PC-9 (cell line): ENCODE measurements around the gene LNX2. TPM values are rescaled to one million over a fixed set of nuclear protein-coding genes. Genes with fewer than 3 reads are reported as not detected.

Experiments
- BruUV-seq: library from RNA; stranded (reverse); fragments of 400-500 nt; replicated peaks from 2 replicates; lab custom pipeline; 2021; lab: Mats Ljungman, UMichigan
- CTCF ChIA-PET: fragments of 300-600 bp; sonication (Branson Sonifier 250); formaldehyde crosslinking; loops from one replicate; lab custom pipeline; 2022; ENCODE audit warnings: antibody characterized with exemption; lab: Charles Lee
- POLR2A ChIA-PET: fragments of 300-600 bp; sonication (Branson Sonifier 250); formaldehyde crosslinking; loops from one replicate; lab custom pipeline; 2022; ENCODE audit warnings: antibody characterized with exemption; ENCODE audit not compliant: unreplicated experiment; lab: Charles Lee
- DNase-seq, 2 experiments: peaks; one replicate each; pipeline versions ENCODE4 v3.0.0 to v3.0.0-alpha.2; 2015 to 2022; ENCODE audit warnings: mixed read lengths in 1 of 2
- H2AFZ ChIP-seq: fragments of 200-600 bp; sonication (generic); 2 replicates; pipeline ENCODE4 v1.8.1; 2017; ENCODE audit warnings: antibody characterized with exemption
- H3F3A ChIP-seq: fragments of 200-600 bp; sonication (generic); 2 replicates; pipeline ENCODE4 v1.8.1; 2017; ENCODE audit warnings: antibody characterized with exemption, mild to moderate bottlenecking, low read depth; ENCODE audit not compliant: insufficient read depth
- H3K27ac ChIP-seq: fragments of 200-600 bp; sonication (generic); 2 replicates; pipeline ENCODE4 v1.6.1; 2016; ENCODE audit warnings: mixed run types
- H3K27me3 ChIP-seq: fragments of 200-600 bp; sonication (generic); 2 replicates; pipeline ENCODE4 v1.6.1; 2016; ENCODE audit warnings: low read depth, mixed run types; ENCODE audit not compliant: insufficient read depth
- H3K36me3 ChIP-seq: fragments of 200-600 bp; sonication (generic); 2 replicates; pipeline ENCODE4 v1.6.1; 2016; ENCODE audit warnings: low read depth, mixed run types
- H3K4me1 ChIP-seq: fragments of 200-600 bp; sonication (generic); replicated peaks from 2 replicates; pipeline ENCODE4 v1.6.1; 2016; ENCODE audit warnings: mixed run types; ENCODE audit not compliant: insufficient read depth
- H3K4me2 ChIP-seq: fragments of 200-600 bp; sonication (generic); 2 replicates; pipeline ENCODE4 v1.6.1; 2017; ENCODE audit warnings: mixed run types
- H3K4me3 ChIP-seq: fragments of 200-600 bp; sonication (generic); 2 replicates; pipeline ENCODE4 v1.6.1; 2016; ENCODE audit warnings: mixed run types
- H3K79me2 ChIP-seq: fragments of 200-600 bp; sonication (generic); 2 replicates; pipeline ENCODE4 v1.6.1; 2017; ENCODE audit warnings: low read depth, mixed run types
- H3K9me2 ChIP-seq: fragments of 200-600 bp; sonication (generic); 2 replicates; pipeline ENCODE4 v1.8.1; 2017; ENCODE audit warnings: mild to moderate bottlenecking; ENCODE audit not compliant: insufficient read depth
- H3K9me3 ChIP-seq: fragments of 200-600 bp; sonication (generic); 2 replicates; pipeline ENCODE4 v1.8.1; 2016; ENCODE audit warnings: low read depth; ENCODE audit not compliant: insufficient read depth
- H4K20me1 ChIP-seq: fragments of 200-600 bp; sonication (generic); 2 replicates; pipeline ENCODE4 v1.8.1; 2017; ENCODE audit not compliant: insufficient read depth
- EZH2 ChIP-seq: fragments of 200-600 bp; sonication (generic); IDR thresholded peaks from 2 replicates; pipeline ENCODE4 v1.8.0; 2017; ENCODE audit warnings: antibody characterized with exemption, low read depth
- intact Hi-C: fragments of 100-400 bp; cut with micrococcal nuclease; formaldehyde crosslinking; loops from one replicate; pipeline ENCODE4 v1.10.0; 2022; ENCODE audit not compliant: unreplicated experiment
- total RNA-seq: library from RNA; stranded (reverse); gene quantifications from 2 replicates; pipeline ENCODE4 v1.2.3, GENCODE V29; 2021
- TF ChIP-seq, protein P1 (sequence below): fragments of 200-600 bp; sonication (generic); conservative IDR thresholded peaks from 2 replicates; pipeline ENCODE4 v1.6.1; 2017; ENCODE audit warnings: mixed run types, antibody characterized with exemption, mild to moderate bottlenecking, moderate library complexity

LNX2 gene
- total RNA-seq, 1 experiment from 2014 or later = 7.0 TPM

DNA sequence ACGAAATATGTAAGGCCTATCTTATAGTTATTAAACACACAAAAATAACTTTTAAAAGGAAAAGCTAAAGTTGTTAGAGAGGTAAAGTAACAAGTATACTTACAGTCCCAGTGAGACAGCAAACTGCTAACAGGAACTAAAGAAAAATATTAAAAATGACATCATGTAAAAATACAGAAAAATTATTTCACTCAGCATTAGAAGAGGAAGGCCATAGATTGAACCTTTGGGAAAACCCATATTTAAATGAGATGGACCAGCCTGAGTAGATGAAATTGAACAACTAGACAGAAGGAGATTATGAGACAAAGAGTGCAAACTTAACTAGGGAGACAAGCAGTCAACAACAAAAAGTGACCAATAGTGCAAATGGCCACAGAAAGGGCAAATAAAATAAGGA, 49.4 kb downstream of the LNX2 start:
- no peak overlapping the region for H3K27ac ChIP-seq
- H3K79me2 ChIP-seq = no peaks in the 10 kb centered on the region
- intact Hi-C loops = no loop called here
- H2AFZ ChIP-seq = no peak overlapping the region
- no peaks in the 10 kb centered on the region for H3K9me2 ChIP-seq
- TF ChIP-seq EZH2 = no peak
- TF ChIP-seq, protein P1, sequence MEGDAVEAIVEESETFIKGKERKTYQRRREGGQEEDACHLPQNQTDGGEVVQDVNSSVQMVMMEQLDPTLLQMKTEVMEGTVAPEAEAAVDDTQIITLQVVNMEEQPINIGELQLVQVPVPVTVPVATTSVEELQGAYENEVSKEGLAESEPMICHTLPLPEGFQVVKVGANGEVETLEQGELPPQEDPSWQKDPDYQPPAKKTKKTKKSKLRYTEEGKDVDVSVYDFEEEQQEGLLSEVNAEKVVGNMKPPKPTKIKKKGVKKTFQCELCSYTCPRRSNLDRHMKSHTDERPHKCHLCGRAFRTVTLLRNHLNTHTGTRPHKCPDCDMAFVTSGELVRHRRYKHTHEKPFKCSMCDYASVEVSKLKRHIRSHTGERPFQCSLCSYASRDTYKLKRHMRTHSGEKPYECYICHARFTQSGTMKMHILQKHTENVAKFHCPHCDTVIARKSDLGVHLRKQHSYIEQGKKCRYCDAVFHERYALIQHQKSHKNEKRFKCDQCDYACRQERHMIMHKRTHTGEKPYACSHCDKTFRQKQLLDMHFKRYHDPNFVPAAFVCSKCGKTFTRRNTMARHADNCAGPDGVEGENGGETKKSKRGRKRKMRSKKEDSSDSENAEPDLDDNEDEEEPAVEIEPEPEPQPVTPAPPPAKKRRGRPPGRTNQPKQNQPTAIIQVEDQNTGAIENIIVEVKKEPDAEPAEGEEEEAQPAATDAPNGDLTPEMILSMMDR = no peak
- H3F3A ChIP-seq = peaks cover 13% of the 10 kb centered on the region; the same call in 1 of the 2 replicates
- 0 out of 2 replicates have a peak, but pooled peaks cover 7% of the 10 kb centered on the region for H3K36me3 ChIP-seq
- no TSS peak for BruUV-seq
- no peak overlapping the region for H3K4me3 ChIP-seq
- H4K20me1 ChIP-seq = no peaks in the 10 kb centered on the region
- no peaks in the 10 kb centered on the region for H3K9me3 ChIP-seq
- no peak overlapping the region for H3K4me2 ChIP-seq
- no peaks in the 10 kb centered on the region for H3K27me3 ChIP-seq
- no peak for DNase-seq
- ChIA-PET POLR2A (no interaction called here), CTCF (no interaction called here)
- H3K4me1 ChIP-seq = peaks cover 14% of the 10 kb centered on the region

DNA sequence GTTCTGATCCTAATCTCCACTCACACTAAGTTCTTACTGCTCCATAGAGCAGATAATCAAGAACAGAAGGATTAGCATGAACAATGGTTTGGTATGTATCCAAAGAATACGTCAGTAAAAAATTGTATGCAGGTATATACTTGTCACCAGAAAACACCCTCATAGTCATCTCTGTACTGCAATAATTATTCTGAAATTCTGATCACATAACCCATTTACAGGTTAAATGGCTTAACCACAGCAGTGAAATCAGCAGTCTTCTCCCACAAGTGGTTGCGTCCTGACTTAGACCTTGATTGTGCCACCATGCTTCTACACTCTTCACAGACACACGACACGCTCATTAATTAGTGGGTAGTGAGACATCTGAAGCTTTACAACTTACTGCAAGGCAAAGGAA, 50.9 kb downstream of the LNX2 start:
- DNase-seq = no peak
- H3K9me2 ChIP-seq = no peaks in the 10 kb centered on the region
- BruUV-seq = no TSS peak

DNA sequence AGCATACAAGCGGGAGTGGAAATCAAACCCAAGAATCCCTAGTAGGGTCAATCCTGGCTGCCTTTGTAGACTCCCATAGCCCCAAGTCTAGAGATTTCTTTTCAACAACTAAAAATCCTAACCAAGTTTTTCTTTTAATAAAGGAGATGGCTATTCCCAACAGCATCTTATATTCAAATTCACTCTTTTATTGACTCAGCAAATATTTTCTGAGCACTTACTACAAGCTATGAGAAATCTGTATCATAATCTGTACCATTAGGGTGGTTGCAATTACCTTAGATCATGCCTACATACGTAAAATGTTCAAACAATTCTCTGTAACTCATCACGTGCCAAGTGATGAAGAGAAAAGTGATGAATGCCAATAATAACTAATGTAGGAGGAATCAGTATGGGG, 54.5 kb downstream of the LNX2 start:
- no TSS peak for BruUV-seq
- ChIA-PET CTCF (no interaction called here), POLR2A (no interaction called here)
- no peaks in the 10 kb centered on the region for H3K9me3 ChIP-seq
- no peak for DNase-seq
- no peaks in the 10 kb centered on the region for H3K79me2 ChIP-seq
- H3K4me1 ChIP-seq = no peaks in the 10 kb centered on the region
- H3K4me2 ChIP-seq = no peak overlapping the region
- no peak overlapping the region for H3K4me3 ChIP-seq
- no peaks in the 10 kb centered on the region for H3K9me2 ChIP-seq
- no peaks in the 10 kb centered on the region for H3K27me3 ChIP-seq
- no peak for TF ChIP-seq EZH2
- TF ChIP-seq, protein P1 = no peak
- H2AFZ ChIP-seq = no peak overlapping the region
- no peaks in the 10 kb centered on the region for H3F3A ChIP-seq
- no peak overlapping the region for H3K27ac ChIP-seq
- intact Hi-C loops = no loop called here
- H4K20me1 ChIP-seq = no peaks in the 10 kb centered on the region
- H3K36me3 ChIP-seq = 0 out of 2 replicates have a peak, but pooled peaks cover 6% of the 10 kb centered on the region

More for the DNA sequence above, 50.9 kb downstream of the LNX2 start:
- H3F3A ChIP-seq = peaks cover 13% of the 10 kb centered on the region; the same call in 1 of the 2 replicates
- no peak overlapping the region for H3K4me3 ChIP-seq
- H4K20me1 ChIP-seq = no peaks in the 10 kb centered on the region
- no peaks in the 10 kb centered on the region for H3K79me2 ChIP-seq
- H3K9me3 ChIP-seq = no peaks in the 10 kb centered on the region
- intact Hi-C loops = no loop called here
- no peak overlapping the region for H2AFZ ChIP-seq
- 0 out of 2 replicates have a peak, but pooled peaks cover 6% of the 10 kb centered on the region for H3K36me3 ChIP-seq
- TF ChIP-seq EZH2 = no peak
- TF ChIP-seq, protein P1 = no peak
- H3K4me1 ChIP-seq = peaks cover 14% of the 10 kb centered on the region
- no peak overlapping the region for H3K27ac ChIP-seq
- no peaks in the 10 kb centered on the region for H3K27me3 ChIP-seq
- ChIA-PET CTCF (no interaction called here), POLR2A (interaction anchor here (0.6 kb wide), 1 partner anchor 69 kb away, joined by 3 read pairs; no protein-coding TSS in a partner anchor)
- H3K4me2 ChIP-seq = no peak overlapping the region
